IPS DF 4.7 (cell line): Measurements from ENCODE around the gene CMA1.
"Not testable (repeated sequence)": the region's sequence is repeated elsewhere in the genome, so short reads cannot be mapped to it uniquely, and the experiment has no call there.

Experiments
- DNase-seq: peaks from one replicate; pipeline ENCODE4 v3.0.0-alpha.2; 2013; ENCODE audit warnings: low spot score; ENCODE audit errors: extremely low read depth

The CMA1 gene, protein sequence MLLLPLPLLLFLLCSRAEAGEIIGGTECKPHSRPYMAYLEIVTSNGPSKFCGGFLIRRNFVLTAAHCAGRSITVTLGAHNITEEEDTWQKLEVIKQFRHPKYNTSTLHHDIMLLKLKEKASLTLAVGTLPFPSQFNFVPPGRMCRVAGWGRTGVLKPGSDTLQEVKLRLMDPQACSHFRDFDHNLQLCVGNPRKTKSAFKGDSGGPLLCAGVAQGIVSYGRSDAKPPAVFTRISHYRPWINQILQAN

DNA sequence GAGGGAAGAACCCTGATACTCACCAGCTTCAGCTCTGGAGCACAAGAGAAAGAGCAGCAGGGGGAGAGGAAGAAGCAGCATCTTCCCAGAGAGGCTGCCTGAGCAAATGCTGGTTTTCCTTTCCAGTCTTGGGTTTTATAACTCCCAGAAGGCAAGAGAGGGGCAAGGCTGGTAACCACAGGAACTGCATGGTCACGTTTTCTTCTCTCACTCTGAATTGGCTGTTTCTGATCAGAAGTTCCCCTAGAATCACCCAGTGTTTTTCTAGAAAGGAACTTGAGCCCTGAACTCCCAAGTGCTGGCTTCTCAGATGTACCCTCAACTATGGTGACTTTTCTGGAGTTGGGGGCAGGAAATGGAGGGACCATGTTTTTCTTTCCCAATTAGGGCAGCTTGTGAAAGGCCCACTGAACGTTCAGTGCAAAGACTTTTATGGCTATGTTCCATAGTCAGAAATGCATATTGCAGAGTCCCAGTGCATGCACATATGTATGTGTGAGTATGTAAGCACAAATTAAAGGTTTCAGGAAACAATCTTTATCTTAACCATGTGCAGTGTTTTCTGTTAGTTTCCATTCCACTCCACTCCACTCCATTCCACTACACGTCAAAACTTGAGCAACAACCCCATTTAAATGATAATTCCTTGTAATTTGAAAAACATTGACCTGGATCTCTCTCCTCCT lies at the start of gene CMA1:
Gene CMA1, minus strand, starts transcription at position 111 of the 686 bp plus-strand sequence. Its CDS starts 30 bp downstream, at position 81.
- no peak for DNase-seq

DNA sequence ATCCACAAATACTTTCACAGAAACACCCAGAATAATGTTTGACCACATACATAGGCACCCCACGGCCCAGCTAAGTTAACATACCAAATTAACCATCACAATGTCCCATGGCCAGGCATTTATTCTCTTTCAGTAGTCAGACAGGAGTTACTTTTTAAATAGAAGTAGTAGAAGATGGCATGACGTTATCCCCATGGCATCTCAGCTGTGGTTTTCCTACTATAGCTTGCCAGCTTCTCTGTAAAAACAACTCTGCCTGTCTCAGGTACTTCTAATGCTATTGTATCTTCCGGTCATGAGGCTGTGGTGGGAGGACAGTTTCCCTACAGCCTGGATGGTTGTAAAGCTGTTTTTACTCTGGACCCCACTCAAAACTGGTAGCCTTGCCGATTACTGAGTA lies 48.7 kb upstream of the CMA1 start:
- no peak for DNase-seq

DNA sequence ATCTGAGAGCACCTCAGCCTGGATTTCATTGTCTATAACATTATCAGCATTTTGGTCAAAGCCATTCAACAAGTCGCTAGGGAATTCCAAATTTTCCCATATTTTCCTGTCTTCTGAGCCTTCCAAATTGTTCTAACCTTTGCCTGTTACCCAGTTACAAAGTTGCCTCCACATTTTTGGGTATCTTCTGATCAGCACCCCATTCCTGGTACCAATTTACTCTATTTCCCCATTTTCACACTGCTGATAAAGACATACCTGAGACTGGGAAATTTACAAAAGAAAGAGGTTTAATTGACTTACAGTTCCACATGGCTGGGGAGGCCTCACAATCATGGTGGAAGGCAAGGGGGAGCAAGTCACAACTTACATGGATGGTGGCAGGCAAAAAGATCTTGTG lies 41.0 kb upstream of the CMA1 start:
- DNase-seq = not testable (repeated sequence)

DNA sequence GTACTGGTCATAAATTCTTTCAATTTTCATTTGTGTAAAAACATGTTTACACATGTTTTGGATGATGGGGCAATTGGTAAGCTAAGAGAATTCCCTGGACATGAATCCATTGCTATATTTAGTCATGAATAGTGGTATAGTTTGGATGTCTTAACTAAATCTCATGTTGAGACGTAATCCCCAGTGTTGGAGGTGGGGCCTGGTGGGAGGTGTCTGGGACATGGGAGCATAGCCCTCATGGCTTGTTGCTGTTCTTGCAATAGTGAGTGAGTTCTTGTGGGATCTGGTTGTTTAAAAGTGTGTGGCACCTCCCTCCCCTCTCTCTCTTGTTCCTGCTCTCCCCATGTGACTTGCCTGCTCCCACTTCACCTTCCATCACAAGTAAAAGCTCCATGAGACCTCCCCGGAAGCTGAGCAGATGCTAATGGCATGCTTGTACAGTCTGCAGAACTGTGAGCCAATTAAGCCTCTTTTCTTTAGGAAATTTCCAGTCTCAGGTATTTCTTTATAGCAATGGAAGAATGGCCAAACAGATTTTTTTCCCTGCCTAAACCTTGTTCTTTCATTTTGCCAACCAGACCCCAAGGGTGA lies 34.4 kb upstream of the CMA1 start:
- DNase-seq = no peak

DNA sequence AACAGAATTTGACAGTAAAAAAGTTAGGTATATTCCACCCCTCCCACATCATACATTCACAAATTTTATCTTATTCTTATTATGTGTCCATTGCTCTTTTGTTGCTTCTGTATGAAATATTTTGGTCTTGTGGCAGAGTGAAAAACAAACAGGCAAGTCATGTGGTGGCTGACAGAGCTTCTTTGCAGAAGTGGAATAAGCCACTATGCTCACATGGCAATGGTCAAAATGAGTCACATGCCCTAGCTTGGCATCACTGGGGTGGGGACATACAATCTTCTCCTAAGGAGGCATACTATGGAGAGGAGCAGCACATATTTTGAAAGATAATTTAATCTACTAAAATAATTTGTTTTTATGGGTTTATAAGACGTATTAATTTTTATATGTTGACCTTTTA lies 27.7 kb upstream of the CMA1 start:
- DNase-seq = no peak

DNA sequence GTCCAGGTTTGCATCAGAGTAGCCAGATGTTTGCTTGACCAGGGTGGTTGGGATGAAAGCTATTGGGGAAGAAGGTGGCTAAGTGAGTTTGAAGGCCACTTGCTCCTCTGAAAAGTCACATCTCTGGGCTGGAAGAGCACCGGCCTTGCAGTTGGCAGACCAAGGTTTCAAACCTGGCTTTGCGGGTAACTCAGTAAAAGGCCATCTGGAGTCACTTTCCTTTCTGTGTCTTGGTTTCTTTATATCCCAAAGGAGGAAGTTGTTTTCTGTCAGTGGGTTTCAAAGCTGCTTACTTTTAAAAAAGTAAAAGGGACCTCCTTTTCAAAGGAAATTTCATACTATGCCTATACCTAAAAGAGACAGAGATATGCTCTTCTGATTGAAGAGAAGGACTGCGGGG lies 26.2 kb upstream of the CMA1 start:
- no peak for DNase-seq

DNA sequence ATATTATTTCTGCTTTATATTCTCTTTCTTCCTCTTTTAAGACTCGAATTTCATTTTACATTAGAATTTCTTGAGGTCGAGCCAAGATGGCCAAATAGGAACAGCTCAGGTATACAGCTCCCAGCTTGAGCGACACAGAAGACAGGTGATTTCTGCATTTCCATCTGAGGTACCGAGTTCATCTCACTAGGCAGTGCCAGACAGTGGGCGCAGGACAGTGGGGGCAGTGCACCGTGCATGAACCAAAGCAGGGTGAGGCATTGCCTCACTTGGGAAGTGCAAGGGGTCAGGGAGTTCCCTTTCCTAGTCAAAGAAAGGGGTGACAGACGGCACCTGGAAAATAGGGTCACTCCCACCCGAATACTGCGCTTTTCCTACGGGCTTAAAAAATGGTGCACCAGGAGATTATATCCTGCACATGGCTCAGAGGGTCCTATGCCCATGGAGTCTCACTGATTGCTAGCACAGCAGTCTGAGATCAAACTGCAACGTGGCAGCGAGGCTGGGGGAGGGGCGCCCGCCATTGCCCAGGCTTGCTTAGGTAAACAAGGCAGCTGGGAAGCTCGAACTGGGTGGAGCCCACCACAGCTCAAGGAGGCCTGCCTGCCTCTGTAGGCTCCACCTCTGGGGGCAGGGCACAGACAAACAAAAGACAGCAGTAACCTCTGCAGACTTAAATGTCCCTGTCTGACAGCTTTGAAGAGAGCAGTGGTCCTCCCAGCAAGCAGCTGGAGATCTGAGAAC lies 18.0 kb upstream of the CMA1 start:
- DNase-seq = not testable (repeated sequence)

DNA sequence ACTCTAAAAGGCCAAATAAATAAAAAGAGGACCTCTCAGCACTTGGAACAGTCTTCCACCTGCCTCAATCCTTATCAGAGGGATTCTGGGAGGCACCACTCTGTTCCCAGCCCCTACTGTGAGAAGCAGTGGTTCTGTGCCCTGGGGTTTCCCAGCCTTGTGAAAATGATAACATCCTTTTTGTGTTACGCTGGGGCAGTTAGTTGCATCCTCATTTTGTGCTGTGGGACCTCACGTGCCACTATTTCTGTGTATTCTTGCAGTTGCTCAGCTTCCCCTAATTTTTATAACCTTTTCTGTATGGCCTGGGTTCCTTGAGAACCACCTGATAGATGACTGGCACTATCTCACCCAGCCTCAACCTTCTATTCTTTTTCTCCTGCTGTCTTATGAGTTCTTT lies 10.8 kb upstream of the CMA1 start:
- no peak for DNase-seq

DNA sequence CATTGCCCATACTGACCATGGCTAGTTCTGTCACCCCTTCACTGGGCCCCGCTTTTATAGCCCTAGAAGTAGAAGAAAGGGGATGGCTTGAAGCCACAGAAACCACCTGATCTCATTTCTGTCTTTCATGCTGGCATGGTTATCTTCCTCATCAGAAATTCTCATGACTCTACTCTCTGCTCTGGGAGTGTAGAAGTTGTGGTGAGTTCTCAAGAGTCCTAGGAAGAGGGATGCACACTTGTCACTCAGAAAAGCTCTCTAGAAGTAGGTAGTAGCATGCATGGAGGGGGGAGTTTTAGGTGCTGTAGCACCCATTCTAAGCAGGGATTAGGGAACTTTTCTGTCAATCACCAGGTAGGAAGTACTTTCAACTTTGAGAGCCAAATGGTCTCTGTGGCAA lies 6.1 kb upstream of the CMA1 start:
- no peak for DNase-seq

DNA sequence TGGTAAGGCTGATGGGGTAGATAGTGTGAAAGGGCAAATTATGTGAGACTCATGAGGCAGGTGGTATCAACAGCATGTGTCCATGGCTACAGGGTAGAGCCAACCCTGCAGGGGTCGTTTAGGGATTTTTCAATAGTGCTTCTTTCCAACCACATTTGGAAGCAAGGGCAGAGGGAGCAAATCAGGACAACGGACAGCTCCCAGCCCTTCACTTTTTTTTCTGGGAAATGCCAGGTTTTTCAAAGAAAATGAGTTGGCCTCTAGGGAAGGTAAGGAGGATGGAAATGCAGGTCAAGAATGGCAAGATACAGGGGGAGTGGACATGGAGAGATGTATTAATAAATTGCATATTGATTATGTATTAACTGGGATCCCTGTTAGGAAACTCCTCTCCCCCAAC lies 4.9 kb upstream of the CMA1 start:
- no peak for DNase-seq

DNA sequence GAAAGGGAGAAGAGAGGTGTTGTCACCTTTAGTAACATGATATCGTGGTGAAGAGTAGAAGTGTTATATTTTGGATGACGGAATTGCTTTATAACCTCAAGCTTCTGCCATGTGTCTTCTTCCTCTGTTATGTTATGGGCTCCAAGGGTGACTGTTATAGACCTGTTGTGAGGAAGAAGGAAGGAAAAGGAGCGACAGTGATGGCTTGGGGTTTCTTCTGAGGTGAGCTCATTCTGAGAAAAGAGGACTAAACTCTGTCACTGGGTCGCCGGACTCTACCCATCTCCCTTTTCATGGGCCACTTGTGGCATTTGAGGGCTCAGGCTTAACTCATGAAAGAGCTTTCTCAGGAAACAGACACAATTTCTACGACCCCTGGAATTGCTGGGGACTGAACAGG lies 1.6 kb downstream of the CMA1 start:
- DNase-seq = no peak

DNA sequence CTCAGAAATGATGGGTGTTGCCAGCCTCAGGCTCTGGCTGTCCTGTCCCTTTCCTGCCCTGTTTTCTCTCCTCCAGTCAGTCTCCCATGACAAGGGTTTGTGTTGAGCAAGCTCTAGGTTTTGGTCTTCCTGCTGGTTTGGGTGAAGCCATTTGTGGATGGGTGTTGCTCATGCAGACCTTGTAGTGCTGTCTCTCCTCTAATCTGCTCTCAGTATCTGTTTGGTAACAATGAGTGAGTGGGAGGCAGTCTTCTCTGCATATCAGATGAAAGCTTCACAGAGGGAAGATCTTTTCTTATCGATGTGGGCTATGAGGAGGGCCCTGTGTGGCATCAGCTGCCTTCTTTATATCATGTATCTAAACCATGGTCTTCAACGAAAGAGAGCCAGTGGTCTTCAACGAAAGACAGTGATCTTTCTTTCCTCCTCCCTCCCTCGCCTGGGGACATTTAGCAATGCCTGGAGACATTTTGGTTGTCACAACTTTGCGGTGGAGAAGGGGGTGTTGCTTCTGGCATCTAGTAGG lies 3.6 kb downstream of the CMA1 start:
- no peak for DNase-seq

DNA sequence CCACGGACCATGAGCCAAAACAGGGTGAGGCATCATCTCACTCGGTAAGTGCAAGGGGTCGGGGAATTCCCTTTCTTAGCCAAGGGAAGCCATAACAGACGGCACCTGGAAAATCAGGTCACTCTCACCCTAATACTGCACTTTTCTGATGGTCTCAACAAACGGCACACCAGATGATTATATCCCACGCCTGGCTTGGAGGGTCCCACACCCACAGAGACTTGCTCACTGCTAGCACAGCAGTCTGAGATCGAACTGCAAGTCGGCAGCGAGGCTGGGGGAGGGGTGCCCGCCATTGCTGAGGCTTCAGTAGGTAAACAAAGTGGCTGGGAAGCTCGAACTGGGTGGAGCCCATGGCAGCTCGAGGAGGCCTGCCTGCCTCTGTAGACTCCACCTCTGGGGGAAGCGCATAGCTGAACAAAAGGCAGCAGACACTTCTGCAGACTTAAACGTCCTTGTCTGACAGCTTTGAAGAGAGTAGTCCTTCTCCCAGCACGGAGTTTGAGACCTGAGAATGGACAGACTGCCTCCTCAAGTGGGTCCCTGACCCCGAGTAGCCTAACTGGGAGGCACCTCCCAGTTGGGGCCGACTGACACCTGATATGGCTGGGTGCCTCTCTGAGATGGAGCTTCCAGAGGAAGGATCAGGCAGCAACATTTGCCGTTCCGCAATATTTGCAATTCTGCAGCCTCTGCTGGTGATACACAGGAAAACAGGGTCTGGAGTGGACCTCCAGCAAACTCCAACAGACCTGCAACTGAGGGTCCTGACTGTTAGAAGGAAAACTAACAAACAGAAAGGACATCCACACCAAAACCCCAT lies 16.3 kb downstream of the CMA1 start:
- DNase-seq = not testable (repeated sequence)

DNA sequence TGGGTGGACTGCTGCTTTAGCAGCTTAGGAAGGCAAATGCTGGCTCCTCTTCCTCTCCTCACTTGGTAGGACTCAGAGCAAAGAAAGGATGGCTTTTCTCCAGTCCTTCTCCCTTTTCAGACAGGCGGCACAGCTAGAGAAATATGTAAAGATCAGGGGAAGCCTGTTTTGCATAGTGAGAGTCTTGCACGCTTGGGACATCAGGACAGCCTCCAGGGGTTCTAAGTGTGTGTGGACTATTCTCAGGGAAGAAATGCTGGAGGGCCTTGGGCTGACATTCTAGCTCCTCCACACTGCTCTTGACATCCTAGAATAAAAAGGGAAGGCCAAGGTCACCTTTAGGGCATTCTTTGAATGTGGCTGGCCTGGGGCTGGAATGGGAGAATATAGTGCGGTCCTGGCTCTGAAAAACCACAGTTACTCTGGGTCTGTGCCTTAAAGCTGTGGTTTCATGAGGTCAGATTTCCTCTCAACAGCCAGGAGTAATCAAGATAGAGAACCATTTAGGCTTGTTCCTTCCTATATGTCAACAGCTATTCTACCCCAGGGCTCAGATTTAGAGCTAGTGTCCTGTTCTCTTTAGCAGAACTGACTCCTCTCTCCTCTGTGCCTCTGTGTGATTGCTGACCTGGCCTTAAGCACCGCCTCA lies 24.3 kb downstream of the CMA1 start:
- DNase-seq = no peak

DNA sequence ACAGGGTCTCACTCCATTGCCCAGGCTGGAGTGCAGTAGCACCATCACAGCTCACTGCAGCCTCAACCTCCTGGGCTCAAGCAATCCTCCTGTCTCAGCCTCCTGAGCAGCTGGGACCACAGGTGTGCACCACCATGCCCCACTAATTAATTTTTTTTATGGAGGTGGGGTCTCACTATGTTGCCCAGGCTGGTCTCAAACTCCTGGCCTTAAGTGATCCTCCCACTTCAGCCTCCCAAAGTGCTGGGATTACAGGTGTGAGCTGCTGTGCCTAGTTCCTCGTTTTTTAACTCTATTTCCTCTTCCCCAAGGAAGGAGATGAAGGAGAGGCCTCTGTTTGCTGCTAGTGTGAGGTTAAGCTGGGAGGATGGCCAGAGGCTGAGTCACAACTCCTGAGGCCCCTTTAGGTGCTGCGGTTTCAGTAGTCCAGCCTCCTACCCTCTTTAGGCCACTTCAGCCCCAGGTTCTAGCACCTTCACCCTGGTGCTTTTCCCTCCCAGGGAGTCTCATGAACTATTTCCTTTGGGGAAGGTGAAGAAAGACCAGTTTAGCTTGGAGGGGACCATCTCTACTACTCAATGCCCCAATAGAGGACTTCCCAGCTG lies 25.3 kb downstream of the CMA1 start:
- not testable (repeated sequence) for DNase-seq

DNA sequence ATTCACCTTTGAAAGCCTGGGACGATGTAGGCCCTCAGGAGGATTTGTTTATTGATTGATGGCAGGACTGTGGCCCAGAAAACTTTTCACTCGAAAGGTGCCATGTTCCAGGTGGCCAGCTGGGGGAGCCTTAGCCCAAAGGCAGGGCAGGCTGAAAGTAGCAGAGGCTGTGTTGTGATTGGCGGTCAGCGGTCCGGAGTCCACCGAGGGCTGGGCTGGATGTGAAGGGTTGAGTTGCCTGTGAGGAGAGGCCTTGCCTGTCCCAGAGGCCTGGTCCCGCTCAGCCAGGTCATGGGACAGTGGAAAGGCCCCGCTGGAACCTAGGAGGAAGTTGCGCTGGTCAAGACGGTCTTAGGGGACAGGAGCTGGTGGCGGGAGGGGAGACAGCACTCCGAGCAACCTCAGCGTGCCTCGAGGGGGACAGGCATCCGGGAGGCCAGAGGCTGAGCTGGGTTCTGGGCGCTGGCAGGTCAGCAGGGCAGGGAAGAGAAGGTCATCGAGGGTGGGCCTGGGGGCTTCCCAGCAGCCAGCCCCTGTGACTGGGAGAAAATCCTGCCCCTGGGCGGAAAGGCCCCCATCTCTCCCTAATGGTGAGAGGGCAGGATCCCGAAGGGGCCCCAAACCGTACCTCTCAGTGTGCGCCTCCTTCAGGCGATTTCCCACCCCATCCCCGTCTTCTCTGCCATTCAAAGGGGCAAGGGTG lies 26.3 kb downstream of the CMA1 start:
- DNase-seq = peak; percentile 38

DNA sequence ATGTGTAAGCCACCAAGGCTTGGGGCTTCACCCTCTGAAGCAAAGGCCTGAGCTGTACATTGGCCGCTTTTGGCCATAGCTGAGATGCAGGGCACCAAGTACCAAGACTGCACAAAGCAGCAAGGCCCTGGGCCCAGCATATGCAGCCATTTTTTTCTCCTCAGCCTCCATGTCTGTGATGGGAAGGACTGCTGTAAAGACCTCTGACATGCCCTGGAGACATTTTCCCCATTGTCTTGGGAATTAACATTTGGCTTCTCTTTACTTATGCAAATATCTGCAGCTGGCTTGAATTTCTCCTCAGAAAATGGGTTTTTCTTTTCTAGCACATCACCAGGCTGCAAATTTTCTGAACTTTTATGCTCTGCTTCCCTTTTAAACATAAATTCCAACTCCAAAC lies 28.1 kb downstream of the CMA1 start:
- not testable (repeated sequence) for DNase-seq

DNA sequence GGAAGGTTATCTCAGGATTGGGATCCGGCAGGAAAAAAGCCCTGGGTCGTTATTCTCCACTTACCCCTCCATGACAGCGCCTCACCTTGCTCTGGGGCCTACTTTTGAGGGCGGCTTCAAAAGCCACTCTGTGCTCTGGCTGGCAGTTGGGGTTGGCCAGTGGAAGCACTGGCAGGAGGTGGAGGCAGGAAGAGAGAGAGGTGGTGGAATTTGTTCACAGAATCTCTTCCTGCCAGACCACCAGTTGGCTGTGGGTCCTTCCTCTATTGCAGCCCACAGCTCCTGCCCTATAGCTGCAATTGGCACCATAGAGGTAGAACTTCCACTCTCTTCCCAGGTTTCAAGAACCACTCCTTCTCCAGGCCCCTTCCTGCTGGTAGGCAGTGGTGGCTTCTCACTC lies 32.8 kb downstream of the CMA1 start:
- DNase-seq = no peak

DNA sequence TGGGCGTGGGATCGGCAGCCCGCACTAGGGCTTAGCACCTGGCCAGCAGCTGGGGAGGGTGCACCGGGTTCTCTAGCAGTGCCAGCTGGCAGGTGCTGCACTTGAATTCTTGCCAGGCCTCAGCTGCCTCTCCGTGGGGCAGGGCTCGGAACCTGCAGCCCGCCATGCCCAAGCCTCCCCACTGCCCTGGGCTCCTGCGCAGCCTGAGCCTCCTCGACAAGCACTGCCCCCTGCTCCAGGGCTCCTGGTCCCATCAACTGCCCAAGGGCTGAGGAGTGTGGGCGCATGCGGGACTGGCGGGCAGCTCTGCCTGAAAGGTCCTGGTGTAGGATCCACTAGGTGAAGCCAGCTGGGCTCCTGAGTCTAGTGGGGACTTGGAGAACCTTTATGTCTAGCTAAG lies 34.9 kb downstream of the CMA1 start:
- no peak for DNase-seq
